HG02610 (cell line): Measurements from ENCODE around the gene AFF3.
"Not testable (repeated sequence)": the region's sequence is repeated elsewhere in the genome, so short reads cannot be mapped to it uniquely, and the experiment has no call there.

Experiments
- ATAC-seq: cut with Tn5 transposase; IDR thresholded peaks from one replicate; pipeline ENCODE4 v1.9.1; 2021; ENCODE audit warnings: mild to moderate bottlenecking, moderate library complexity; ENCODE audit not compliant: unreplicated experiment

The AFF3 gene

GRCh38 chr2:99974682-99975375, 167.6 kb downstream of the AFF3 start:
- ATAC-seq, result no peak

GRCh38 chr2:99974275-99974674, 168.1 kb downstream of the AFF3 start:
- ATAC-seq, result no peak

GRCh38 chr2:99971326-99971900, 171.0 kb downstream of the AFF3 start:
- ATAC-seq, result no peak

DNA sequence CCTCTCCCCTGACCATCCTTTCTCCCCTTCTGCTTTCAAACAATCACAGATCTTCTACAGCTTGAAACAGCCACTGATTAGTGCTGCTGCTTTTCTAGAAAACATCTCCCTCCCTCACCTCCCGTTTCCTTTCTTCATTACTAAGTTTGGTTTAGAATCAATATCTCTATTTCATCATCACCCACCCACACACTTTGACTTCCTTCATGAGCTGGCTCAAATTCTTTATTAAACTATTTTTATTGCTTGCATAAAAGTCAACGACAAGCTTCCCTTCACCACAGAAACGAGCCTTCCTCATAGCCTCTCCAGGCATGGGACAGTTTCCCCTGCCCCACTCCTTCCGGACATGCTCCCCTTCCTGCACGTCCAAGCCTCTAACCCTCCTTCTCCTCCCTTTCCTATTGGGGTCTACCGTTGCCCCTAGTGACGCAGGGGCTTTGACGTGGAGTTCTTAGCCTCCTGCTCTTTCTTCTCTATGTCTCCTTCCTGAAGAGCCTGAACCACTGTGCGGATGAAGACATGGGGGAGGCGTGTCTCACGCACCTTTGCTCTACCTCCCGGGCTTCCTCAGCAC, 172.0 kb downstream of the AFF3 start:
- ATAC-seq, result no peak

DNA sequence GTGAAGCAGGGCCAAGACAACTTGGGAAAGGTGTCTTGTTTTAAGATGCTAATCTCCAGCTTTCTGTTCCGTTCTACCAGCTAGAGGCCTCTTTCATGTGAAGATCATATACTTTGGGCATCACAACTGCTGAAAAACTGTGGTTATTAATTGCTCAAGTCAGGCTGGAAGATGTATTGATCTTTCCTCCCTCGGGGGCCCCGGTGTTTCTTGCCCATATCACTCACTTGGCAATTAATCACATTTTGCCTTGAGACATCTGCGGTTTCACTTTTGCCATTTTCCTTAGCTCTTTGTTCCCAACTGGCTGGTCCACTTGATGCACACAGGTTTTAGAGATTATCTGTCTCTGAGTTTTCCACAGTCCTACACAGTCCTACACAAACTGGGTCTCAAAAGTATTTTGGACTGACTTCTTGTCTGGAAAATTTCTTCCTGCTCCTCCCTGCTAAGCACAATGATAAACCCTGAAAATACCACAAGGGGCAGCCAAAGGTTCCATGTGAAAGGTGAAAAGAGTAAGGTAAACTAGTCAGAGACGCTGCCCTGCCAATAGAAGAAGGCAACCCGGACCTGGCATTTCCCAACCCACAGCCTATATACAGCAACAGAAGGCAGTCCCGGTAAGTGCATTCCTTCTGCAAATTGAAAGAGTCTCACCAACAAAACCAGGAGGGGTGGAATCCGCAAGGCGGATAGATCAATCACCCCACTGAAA, 181.0 kb downstream of the AFF3 start:
- no peak for ATAC-seq

- no peak for ATAC-seq
These were observed 181.6 kb downstream of the AFF3 start for GRCh38 chr2:99960790-99961189.

- ATAC-seq, result no peak
These were observed 182.1 kb downstream of the AFF3 start for GRCh38 chr2:99960291-99960690.

DNA sequence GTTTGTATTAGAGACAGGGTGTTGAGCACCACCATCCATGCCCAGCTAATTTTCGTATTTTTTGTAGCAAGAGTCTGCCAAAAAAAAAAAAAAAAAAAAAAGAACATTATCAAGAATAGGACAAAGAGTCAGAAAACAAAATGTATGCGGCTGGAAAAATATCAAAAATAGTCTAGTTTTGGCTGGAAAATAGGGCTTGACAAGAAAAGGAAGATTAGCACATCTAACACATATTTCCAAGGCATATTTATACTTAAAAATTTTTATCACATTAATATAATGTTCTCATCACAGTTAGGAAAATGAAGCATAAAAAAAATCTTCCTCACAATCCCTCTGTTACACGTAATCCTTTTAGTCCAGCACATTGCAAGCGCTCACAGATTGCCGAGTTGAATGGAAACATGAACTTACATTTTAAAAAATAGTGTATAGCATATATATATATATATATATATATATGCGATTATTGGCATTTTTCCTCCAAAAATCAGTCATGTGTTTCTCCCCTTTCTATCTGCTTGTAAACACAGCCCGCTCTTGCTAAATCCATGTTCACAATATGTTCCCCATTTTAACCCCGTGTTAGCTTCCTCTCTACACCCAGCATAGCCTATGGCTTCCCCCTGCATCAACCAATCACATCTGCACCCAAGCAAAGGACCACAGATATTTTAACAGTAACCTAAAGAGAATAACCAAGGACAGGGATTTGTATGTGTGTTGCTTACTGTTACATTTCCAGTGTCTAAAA, 183.0 kb downstream of the AFF3 start:
- no peak for ATAC-seq

DNA sequence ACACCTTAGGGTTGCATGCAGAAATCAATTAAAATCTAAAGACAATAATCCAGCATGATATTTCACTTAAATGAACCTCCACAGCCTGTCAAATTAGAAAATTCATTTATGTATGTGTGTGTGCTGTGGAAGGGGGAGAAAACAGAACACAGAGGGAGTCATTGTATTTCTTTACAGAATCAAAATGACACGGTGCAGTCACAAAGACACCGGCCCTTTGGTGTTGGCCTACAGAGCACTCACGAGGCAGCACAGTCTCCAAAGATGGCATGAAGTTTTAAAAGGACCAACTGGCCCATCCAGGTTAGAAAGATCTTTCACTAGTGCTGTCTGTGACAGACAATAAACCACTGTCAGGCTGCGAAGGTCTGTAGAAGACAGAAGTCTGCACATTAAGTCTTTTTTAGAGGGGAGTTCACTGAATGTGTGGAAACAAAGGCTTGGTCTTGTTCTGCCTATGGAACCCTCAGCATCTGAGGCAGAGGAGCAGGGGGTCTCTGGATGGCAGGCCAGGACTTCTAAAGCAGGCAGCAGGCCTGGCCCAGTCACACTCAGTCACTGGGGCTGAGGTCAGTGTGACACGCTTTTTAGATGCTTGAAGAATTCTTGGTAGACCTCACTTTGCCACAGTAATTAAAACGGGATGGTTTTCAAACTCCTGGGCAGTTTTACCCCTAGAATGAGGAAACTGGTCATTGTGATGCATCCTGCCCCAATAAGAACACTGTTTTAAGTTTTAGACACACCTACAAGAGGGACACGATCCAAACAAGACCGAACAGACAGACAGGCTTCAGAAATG, 184.9 kb downstream of the AFF3 start:
- ATAC-seq, result no peak

DNA sequence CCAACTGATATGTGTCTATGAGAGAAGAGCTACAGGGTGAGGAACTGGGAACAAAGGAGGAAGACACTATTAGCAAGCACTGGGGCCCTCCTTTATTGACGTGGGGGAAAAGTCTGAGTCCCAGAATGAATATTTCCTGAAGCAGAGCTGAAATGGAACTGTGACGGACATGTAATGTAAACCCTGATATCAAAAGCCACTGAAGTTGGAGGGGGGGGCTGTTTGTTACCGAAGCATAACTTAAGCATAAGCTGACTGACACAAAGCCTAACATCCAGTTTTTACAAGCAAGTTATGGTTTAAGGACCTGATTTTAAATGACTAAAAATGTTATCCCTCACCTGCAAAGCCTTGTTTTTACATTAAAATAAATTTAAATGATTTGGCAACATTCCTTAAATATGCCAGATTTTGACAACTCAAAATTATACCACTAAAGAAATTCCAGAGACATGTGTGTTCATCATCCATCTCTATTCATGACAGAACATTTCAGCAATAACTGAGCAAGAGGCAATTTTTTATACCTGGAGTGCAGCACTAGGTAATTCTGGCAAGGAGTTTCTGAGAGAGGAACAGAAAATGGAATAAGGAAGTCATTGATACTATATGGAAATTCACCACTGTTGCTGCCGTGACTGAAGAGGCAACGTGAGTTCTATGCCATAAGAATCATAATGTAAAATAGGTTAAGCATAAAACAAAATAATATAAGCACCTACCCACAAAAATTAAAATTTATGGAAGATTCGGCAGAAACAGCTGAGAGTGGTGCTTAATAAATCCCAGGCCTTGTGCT, 186.0 kb downstream of the AFF3 start:
- ATAC-seq, result no peak

DNA sequence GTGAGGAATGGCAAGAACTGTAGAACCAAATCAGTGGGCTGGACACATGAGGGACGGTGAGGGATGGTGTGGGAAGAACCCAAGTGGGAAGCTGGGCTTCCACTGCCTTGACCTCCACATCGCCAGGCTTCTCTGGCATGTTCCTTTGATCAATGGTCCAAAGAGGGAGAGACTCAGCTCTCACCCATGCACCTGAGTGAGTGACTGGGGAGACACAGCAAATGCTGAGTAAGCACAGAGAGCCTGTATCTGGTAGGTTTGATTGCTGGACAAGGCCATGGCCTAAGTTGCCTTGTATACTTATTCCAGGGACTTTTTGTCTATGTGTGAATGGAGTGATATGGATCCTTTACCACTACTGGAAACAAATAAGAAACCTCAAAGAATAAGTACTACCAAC, 188.6 kb downstream of the AFF3 start:
- no peak for ATAC-seq

DNA sequence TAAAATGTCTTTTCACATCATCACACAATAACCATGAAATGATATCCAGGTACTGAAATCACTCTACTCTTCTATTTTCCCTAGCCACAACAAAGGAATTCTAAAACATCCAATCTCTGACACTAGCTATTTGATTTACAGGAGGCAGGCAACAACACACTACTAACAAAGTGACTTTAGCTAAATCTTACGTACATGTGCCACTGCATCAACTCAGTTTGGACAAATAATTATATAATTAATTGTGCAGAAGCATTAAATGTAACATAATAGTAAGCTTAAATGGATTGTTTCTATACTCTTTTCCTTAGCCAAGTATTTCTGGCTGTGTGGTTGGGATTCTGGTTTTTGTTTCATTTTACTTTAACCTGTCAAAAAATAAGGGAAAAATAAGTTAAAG, 192.4 kb downstream of the AFF3 start:
- ATAC-seq, result no peak

GRCh38 chr2:99949530-99949929, 192.9 kb downstream of the AFF3 start:
- no peak for ATAC-seq

GRCh38 chr2:99948010-99948409, 194.4 kb downstream of the AFF3 start:
- ATAC-seq, result no peak

DNA sequence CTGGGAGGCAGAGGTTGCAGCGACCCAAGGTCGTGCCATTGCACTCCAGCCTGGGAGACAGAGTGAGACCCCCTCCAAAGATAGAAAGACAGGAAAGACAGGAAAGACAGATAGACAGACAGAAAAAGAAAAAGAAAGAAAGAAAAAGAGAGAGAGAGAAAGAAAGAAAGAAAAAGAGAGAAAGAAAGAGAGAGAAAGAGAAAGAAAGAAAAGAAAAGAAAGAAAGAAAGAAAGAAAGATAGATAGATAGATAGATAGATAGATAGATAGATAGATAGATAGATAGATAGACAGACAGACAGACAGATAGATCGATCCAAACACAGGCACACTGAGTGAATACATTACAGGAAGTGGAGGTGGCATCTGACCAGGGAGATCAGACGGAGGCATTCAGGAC, 195.0 kb downstream of the AFF3 start:
- not testable (repeated sequence) for ATAC-seq

DNA sequence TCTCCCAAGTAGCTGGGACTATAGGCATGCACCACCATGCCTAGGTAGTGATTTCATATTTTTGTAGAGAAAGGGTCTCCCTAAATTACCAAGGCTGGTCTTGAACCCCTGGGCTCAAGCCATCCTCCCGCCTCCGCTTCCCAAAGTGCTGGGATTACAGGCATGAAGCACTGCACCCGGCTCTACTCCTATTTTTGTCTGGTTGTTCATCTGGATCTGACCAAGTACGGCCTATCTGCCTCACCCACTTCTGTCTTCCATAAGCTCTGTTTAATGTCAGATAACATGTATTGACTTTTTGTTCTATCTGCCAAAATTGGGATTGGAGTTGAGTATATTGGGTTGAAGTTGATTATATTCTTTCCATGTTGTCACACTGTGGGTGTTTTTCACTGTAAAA, 198.4 kb downstream of the AFF3 start:
- ATAC-seq, result no peak

DNA sequence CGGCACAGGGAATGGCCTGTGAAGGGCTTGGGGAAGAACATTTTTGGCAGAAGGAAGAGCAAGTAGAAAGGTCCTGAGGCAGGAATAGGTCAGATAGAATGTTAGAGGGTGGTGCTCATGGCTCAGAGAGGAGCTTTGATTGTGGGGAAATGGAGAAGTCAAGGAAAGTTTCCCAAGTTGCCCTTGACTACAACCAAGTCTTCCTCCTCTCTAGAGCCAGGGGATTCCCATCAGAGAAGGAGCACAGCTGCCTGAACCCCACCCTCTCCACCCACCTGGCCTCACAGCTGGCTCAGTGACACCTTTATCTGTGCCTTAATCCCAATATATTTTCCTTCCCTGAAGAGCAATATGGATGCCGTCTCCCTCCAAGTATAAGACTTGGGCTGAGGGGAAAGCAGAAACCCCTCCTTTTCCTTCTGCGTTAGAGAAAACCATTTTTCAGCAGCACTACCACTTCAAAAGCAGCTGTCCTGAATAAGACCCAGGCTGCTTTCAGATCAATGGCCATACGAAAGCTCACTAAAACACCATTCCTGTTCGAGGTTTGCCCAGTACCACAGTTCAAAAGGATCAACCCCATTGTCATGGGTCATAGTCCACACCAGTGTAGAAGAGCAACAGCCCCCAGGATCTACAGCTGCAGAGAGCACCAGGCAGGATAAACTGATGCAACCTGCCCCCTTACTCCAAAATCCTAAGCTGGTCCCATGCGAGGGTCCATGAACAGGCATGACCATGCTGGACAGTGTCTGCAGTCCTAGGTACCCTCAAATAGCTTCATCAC, 199.6 kb downstream of the AFF3 start:
- no peak for ATAC-seq

DNA sequence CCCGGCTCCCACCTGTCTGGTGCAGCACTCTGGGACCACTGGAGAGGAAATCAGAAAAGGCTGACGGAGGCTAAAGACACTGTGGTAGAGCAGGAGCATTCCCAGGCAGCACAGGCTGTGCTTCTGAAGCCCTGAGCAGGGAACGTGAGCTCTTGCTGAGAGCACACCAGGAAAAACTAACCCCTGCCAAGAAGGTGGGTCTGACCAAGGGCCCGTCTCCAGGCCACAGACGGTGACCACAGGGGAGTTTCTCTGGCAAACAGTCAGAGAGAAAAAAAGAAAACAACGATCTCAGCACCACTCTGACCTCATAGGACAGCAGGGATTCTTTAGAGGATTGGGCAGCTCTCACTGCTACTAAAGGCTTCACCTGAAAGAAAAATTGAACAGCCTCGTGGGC, 201.4 kb downstream of the AFF3 start:
- no peak for ATAC-seq

- no peak for ATAC-seq
These were observed 203.3 kb downstream of the AFF3 start for GRCh38 chr2:99939135-99939534.
